OCI-LY3 (cell line): ENCODE data around the gene SEMA6A.

Source experiments
- H2AFZ ChIP-seq: fragments of 200-600, 300-600 bp; shearing (Covaris generic); 2 replicates; pipeline ENCODE4 v1.6.0; 2014; ENCODE audit warnings: antibody characterized with exemption, low read depth, low read length
- H3K27ac ChIP-seq: fragments of 200-600, 300-600 bp; sonication (generic); 2 replicates; pipeline ENCODE4 v1.5.1; 2014; ENCODE audit warnings: mild to moderate bottlenecking, low read length, moderate library complexity, mixed read lengths
- H3K27me3 ChIP-seq: fragments of 200-600, 300-600 bp; sonication (generic); 2 replicates; pipeline ENCODE4 v1.6.1; 2014; ENCODE audit warnings: low read depth, low read length, mixed read lengths
- H3K36me3 ChIP-seq: fragments of 200-600, 300-600 bp; sonication (generic); replicated peaks from 2 replicates; pipeline ENCODE3; 2014; ENCODE audit warnings: low read depth, low read length, mixed read lengths
- H3K4me1 ChIP-seq: fragments of 300-600, 200-600 bp; sonication (generic); 2 replicates; pipeline ENCODE4 v1.6.1; 2014; ENCODE audit warnings: low read length, mixed read lengths
- H3K4me2 ChIP-seq: fragments of 200-600, 300-600 bp; sonication (generic); 2 replicates; pipeline ENCODE4 v1.6.1; 2014; ENCODE audit warnings: low read length, mixed read lengths
- H3K4me3 ChIP-seq: fragments of 300-600, 200-600 bp; sonication (generic); 2 replicates; pipeline ENCODE4 v1.5.1; 2014; ENCODE audit warnings: antibody characterized with exemption, mild to moderate bottlenecking, low read length, moderate library complexity
- H3K79me2 ChIP-seq: fragments of 300-600, 200-600 bp; shearing (Covaris generic); 2 replicates; pipeline ENCODE4 v1.6.1; 2014; ENCODE audit warnings: mild to moderate bottlenecking, low read length, mixed read lengths
- H3K9ac ChIP-seq: fragments of 300-600, 200-600 bp; shearing (Covaris generic); 2 replicates; pipeline ENCODE4 v1.6.0; 2014; ENCODE audit warnings: mild to moderate bottlenecking, low read length, moderate library complexity
- H3K9me3 ChIP-seq: fragments of 200-600, 300-600 bp; shearing (Covaris generic); 2 replicates; pipeline ENCODE4 v1.6.1; 2014; ENCODE audit warnings: low read length, mixed read lengths; ENCODE audit not compliant: insufficient read depth
- H4K20me1 ChIP-seq: fragments of 200-600, 300-600 bp; sonication (generic); 2 replicates; pipeline ENCODE4 v1.6.1; 2016; ENCODE audit warnings: low read length, mixed read lengths; ENCODE audit not compliant: insufficient read depth
- CTCF ChIP-seq: fragments of 200-600, 300-600 bp; sonication (generic); IDR thresholded peaks from 2 replicates; pipeline ENCODE4 v1.5.1; 2014; ENCODE audit warnings: antibody characterized with exemption, low read length, low read depth
- EZH2phosphoT487 ChIP-seq: fragments of 200-600 bp; shearing (Covaris generic); IDR thresholded peaks from 2 replicates; pipeline ENCODE4 v1.6.1; 2018; ENCODE audit warnings: antibody characterized with exemption, mixed run types, low read depth

Gene SEMA6A

GRCh38 chr5:116534964-116535651 is 39.5 kb downstream of the SEMA6A start:
- H2AFZ ChIP-seq, result no peak overlapping the region

GRCh38 chr5:116532762-116533525 is 41.7 kb downstream of the SEMA6A start:
- H3K4me1 ChIP-seq, result peaks cover 28% of the 10 kb centered on the region
- H4K20me1 ChIP-seq, result no peaks in the 10 kb centered on the region
- no peak overlapping the region for H2AFZ ChIP-seq
- H3K9ac ChIP-seq, result no peak overlapping the region
- H3K36me3 ChIP-seq, result no peaks in the 10 kb centered on the region
- no peak overlapping the region for H3K27ac ChIP-seq
- no peaks in the 10 kb centered on the region for H3K27me3 ChIP-seq
- H3K9me3 ChIP-seq, result no peaks in the 10 kb centered on the region
- TF ChIP-seq CTCF, result no peak
- no peak for TF ChIP-seq EZH2phosphoT487
- peak overlapping the region; percentile 38 for H3K4me2 ChIP-seq
- no peak overlapping the region for H3K4me3 ChIP-seq
- no peaks in the 10 kb centered on the region for H3K79me2 ChIP-seq

More at GRCh38 chr5:116534964-116535651, 39.5 kb downstream of the SEMA6A start:
- Histone ChIP-seq H4K20me1 (no peaks in the 10 kb centered on the region), H3K4me3 (no peak overlapping the region), H3K4me2 (no peak overlapping the region), H3K4me1 (peaks cover 28% of the 10 kb centered on the region), H3K36me3 (no peaks in the 10 kb centered on the region), H3K79me2 (no peaks in the 10 kb centered on the region), H3K27ac (no peak overlapping the region), H3K9me3 (no peaks in the 10 kb centered on the region), H3K9ac (no peak overlapping the region), H3K27me3 (no peaks in the 10 kb centered on the region)
- TF ChIP-seq EZH2phosphoT487 (no peak), CTCF (no peak)

DNA sequence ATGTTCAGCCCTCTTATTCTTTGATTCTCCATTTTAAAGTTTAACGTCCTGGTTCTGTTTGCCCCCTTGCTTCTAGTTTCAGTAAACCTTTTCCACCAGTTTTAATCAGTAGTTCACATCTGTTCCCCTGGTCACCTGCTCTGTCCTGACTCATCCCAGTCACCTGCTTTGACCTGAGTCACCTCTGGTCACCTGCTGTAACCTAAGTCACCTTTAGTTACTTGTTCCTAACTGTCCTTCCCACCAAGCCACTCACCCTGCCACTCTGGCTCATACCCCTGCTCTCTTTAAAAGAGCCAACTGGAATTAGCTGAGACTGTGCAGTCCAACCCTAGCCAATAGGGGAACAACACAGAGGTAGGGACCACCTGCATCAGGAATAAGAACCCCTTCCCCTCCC is 43.0 kb downstream of the SEMA6A start:
- H3K4me1 ChIP-seq, result peaks cover 28% of the 10 kb centered on the region
- no peak overlapping the region for H3K4me3 ChIP-seq
- H3K27me3 ChIP-seq, result no peaks in the 10 kb centered on the region
- H3K79me2 ChIP-seq, result no peaks in the 10 kb centered on the region
- no peaks in the 10 kb centered on the region for H3K36me3 ChIP-seq
- TF ChIP-seq EZH2phosphoT487 (no peak), CTCF (no peak)
- no peaks in the 10 kb centered on the region for H4K20me1 ChIP-seq
- H3K9me3 ChIP-seq, result no peaks in the 10 kb centered on the region
- no peak overlapping the region for H3K9ac ChIP-seq
- no peak overlapping the region for H3K27ac ChIP-seq
- H2AFZ ChIP-seq, result no peak overlapping the region
- H3K4me2 ChIP-seq, result no peak overlapping the region

- no peaks in the 10 kb centered on the region for H3K36me3 ChIP-seq
- no peak overlapping the region for H3K4me2 ChIP-seq
- H3K4me1 ChIP-seq, result peaks cover 28% of the 10 kb centered on the region
- H3K9ac ChIP-seq, result no peak overlapping the region
- H4K20me1 ChIP-seq, result no peaks in the 10 kb centered on the region
- H2AFZ ChIP-seq, result no peak overlapping the region
- TF ChIP-seq CTCF (no peak), EZH2phosphoT487 (no peak)
- H3K79me2 ChIP-seq, result no peaks in the 10 kb centered on the region
- no peaks in the 10 kb centered on the region for H3K27me3 ChIP-seq
- no peak overlapping the region for H3K27ac ChIP-seq
- no peak overlapping the region for H3K4me3 ChIP-seq
- no peaks in the 10 kb centered on the region for H3K9me3 ChIP-seq
Measured at GRCh38 chr5:116531117-116531516, 43.5 kb downstream of the SEMA6A start.
